Activated CD4-positive, CD25-positive, alpha-beta regulatory T cell (primary cell): ENCODE measurements around the gene GALNT17.

Experiments used
- DNase-seq, 4 experiments: peaks; one replicate each; lab custom pipeline; 2025; lab: John Stamatoyannopoulos, UW

The GALNT17 gene

DNA sequence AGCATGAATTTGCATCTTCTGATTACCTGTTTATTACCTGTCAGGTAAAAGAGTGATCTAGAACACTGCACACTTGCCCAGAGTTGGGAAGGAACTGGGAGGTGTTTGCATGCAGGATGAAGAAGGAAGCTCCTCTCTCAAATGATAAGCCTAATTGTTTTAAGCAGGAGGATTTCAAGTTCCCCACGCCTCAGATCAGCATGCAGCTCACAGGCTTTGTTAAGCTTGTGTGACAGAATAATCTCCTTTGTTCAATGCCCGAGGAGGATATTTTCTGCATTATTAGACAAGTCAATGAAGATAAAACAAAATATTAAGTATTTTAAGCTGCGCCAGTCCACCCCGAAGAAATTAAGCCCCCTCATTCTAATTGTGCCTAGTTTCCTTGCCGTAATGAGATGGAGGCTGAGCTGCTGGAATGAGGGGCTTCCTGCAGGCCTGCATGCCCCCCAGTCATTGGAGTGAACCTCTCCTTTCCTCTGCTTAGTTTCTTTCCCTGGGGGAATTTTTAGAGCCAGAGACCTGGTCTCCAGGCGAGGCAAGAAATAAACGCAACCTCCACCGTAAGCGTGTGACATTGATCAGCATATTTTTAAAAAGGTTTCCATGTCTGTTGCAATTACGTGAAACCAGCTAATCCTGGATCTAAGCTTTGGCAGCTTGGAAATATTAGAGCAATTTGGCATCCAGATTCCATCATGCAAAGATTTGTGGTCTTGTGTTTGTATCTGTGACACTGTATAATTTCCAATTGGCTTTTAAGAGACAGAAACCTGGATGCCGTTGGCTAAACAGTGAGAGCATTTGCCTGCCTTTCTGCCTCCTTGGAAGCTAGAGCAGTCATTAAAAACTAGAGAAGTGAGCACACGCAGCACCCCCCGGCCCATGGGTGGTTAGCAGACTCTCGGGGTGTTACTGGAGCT lies 376.0 kb downstream of the GALNT17 start:
- no peak for DNase-seq

GRCh38 chr7:71509381-71509780 lies 377.4 kb downstream of the GALNT17 start:
- DNase-seq = no peak

GRCh38 chr7:71511361-71511807 lies 379.4 kb downstream of the GALNT17 start:
- no peak for DNase-seq

DNA sequence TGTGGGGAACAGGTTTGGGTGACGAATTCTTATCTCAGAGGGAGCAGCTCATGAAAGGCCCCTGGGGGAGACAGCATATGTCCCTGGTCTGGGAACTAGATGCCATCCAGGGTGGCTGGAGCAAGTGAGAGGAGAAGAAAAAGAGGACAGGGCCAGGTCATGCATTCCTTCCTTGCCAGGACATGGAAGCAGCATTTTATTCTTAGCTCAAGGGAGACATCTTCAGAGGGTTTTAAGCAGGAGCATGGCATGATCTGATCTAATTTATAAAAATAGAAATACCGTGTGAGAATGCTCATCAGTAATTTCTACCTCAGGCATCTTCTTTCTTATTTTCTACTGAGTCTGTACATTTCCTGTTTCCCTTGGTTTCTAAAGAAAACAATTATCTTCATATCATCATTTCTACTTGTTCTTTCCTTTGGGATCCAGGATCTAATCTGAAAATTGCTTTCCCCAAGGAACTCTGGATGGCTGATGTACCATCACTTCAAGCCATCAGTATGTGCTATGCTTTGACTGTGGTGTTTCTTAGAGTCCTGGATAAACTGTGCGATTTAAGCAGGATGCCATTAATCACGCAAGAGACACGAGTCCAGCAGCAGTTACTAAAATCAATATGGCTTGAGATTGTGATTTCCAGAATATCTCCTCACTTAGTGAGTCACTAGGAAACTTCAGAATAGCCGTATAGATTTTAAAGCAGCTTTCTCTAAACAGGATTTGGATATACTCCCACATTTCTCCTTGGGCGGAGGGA lies 386.2 kb downstream of the GALNT17 start:
- no peak for DNase-seq

GRCh38 chr7:71518880-71519279 lies 386.9 kb downstream of the GALNT17 start:
- no peak for DNase-seq

- no peak for DNase-seq
Observed at GRCh38 chr7:71521506-71521905, 389.6 kb downstream of the GALNT17 start.

DNA sequence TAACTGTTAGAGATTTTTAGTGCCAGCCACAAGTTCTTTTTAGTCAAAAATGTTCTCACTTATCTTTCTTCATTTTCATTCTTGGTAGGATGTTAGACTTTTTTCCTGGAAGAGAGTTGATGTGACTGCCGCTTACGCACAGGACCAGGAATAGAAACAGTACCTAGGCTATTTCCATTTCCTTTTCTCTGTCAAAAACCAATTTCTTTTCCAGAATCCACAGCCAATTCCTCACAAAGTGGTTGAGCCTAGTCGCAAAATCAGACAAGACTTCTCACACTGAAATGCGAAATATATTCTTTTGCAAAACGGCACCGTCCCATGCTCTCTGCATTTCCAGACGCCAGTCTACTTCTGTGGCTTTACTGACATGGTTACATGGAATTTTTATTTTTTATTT lies 394.2 kb downstream of the GALNT17 start:
- DNase-seq = no peak

GRCh38 chr7:71527213-71527612 lies 395.3 kb downstream of the GALNT17 start:
- DNase-seq = no peak

DNA sequence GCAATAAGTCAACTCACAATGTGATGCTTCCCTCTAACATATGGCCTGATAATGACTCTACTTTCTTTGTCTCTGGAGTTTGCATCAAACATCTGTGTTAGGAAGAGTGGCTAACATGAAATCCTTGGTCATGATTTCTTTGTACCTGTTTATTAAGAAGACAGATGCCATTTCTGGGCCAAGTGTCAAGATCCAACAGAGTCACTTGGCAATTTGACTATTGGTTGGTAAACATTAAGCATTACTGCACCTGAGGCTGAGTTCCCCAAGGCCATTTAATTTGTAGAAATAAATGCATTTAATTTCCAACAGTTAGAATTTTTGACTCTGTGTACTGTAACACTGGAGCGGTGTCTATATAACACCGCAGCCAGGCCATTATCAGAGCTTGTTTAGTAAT lies 403.7 kb downstream of the GALNT17 start:
- DNase-seq = no peak

- DNase-seq = no peak
Observed at GRCh38 chr7:71538210-71538609, 406.3 kb downstream of the GALNT17 start.

- DNase-seq = no peak
Observed at GRCh38 chr7:71539615-71540014, 407.7 kb downstream of the GALNT17 start.

GRCh38 chr7:71541707-71542353 lies 409.9 kb downstream of the GALNT17 start:
- no peak for DNase-seq

GRCh38 chr7:71543396-71543795 lies 411.5 kb downstream of the GALNT17 start:
- DNase-seq = no peak

- DNase-seq = no peak
Observed at GRCh38 chr7:71544816-71545215, 412.9 kb downstream of the GALNT17 start.

GRCh38 chr7:71547426-71547825 lies 415.5 kb downstream of the GALNT17 start:
- no peak for DNase-seq

- no peak for DNase-seq
Observed at GRCh38 chr7:71548746-71549145, 416.8 kb downstream of the GALNT17 start.

DNA sequence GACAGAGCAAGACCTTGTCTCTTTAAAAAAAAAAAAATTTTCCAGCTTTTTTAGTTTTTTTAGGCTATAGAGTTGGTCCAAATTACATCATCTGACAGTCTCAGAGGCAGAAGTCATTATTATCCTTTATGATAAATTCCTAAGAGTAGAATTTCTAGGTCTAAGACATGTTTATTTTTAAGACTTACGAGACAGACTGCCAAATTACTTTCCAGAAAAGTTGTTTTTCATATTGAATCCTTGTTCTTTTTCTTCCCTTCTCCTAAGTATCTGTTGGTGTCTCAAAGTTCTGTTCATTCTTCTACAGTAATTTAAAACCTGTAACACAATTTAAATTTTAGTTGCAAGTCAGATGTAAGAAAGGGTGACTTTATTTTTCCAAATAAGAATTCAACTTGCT lies 421.4 kb downstream of the GALNT17 start:
- no peak for DNase-seq

- DNase-seq = no peak
Observed at GRCh38 chr7:71555758-71556157, 423.8 kb downstream of the GALNT17 start.

DNA sequence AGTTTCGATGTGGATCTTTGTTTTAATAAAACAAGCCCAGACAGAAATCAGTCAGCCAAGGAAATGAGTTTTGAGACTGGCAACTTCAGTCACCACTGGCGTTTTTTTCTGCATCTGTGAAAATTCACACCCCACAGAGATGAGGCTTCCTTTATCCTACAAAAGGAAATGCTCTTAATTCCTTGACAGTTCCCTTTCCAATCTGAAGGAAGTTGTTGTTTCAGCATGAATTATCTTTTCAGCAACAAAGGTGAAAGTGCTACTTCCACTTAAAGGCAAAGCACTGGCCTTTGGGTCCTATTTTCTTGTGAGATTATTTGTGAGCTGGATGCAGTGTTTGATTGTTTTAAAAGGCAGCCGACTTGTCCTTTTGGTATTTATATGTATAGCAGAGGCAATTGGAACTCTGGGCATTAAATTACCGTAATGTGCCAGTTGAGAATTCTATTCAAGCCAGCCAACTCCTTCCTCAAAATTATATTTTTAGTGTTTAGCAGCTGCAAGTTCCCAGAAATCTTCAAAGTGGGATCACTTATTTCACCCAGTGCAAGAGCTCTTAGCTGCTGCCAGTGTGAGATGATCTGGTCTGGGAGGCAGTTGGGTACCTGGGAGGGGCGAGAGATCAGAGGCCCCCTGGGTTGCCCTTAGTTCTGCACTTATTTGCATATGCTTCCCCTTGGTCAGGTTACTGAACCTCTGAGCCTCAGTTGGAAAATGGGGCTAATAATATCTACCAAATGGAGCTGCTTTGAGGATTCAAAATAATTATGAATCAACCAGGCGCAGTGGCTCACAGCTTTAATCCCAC lies 427.1 kb downstream of the GALNT17 start:
- no peak for DNase-seq

DNA sequence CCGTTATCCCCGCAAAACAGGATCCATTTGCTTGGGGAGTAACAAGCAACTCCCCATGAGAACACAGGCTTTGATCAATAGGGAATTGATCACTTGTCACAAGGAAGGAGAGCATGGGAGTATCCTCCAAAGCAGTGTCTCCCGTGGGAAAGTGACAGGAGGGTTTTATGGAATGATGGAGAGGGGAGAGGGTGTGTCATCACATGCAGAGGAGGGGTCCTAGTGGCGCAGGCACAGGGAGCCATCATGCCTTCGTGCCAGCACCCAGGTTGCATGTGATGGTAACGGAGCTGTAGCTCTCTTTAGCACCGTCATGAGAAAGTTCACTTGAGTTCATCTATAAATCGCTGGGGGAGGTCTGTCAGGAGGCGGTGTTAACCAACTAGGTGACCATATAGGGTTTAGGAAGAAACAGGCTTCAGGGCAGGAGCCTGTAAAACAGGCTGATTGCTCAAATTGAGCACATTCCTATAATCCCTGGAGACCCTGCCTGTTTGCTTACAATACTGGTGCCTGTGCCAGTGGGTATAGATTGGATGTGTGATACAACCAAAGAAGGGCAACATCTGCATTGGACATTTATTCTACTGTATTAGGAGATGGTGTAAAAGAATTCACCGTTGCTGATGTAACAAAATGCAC lies 428.5 kb downstream of the GALNT17 start:
- DNase-seq = no peak

DNA sequence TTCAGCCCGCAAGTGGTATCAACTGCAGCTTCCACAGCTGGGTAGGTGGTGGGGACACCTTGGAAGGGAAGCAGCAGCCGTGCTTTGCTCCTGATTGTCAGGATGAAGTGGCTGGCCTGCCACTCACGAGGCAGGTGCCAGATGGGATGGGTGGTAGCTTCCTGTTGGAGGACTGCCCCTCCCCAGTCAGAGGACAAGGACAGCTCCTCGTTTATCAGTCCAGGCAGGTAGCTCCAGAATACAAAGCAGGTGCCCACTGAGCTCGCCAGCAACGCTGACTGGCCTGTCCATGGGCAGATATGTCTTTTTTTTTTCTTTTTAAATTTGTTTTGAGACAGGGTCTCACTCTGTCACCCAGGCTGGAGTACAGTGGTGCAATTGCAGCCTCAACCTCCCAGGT lies 431.3 kb downstream of the GALNT17 start:
- no peak for DNase-seq
